Measurements from ENCODE around the gene ZNF865.

- TF ChIP-seq CTCF (conservative IDR thresholded peaks at IDR 0.05; ENCODE audit: low read length) = no peak
- no peak for TF ChIP-seq EZH2phosphoT487 (IDR thresholded peaks at IDR 0.05; ENCODE audit: borderline replicate concordance, low read depth, low read length)
These were observed 3.9 kb downstream of the ZNF865 start for GRCh38 chr19:55609326-55609725.

All from OCI-LY7 (cell line).